Epidermal melanocyte (primary cell): ENCODE data around the gene AOC1.
"Not testable (repeated sequence)": the region's sequence is repeated elsewhere in the genome, so short reads cannot be mapped to it uniquely, and the experiment has no call there.

Source experiments
- DNase-seq: peaks from one replicate; pipeline ENCODE4 v3.0.0; 2011; ENCODE audit warnings: low spot score; ENCODE audit not compliant: insufficient read length

AOC1 gene

GRCh38 chr7:150852371-150852905 lies at the start of gene AOC1:
AOC1 (plus strand) TSS chr7:150852517; CDS start chr7:150856471, 3,954 bp downstream.
- DNase-seq, result no peak

- no peak for DNase-seq
These were observed 49.0 kb upstream of the AOC1 start for GRCh38 chr7:150803161-150803860.

- no peak for DNase-seq
These were observed 47.5 kb upstream of the AOC1 start for GRCh38 chr7:150804802-150805201.

- DNase-seq, result no peak
These were observed 46.5 kb upstream of the AOC1 start for GRCh38 chr7:150805864-150806263.

GRCh38 chr7:150806454-150806853 lies 45.9 kb upstream of the AOC1 start:
- no peak for DNase-seq

GRCh38 chr7:150806863-150807262 lies 45.5 kb upstream of the AOC1 start:
- no peak for DNase-seq

- not testable (repeated sequence) for DNase-seq
These were observed 44.5 kb upstream of the AOC1 start for GRCh38 chr7:150807616-150808438.

GRCh38 chr7:150814328-150815001 lies 37.9 kb upstream of the AOC1 start:
- no peak for DNase-seq

GRCh38 chr7:150818971-150819370 lies 33.3 kb upstream of the AOC1 start:
- DNase-seq, result no peak

GRCh38 chr7:150820148-150820547 lies 32.2 kb upstream of the AOC1 start:
- no peak for DNase-seq

- DNase-seq, result no peak
These were observed 31.6 kb upstream of the AOC1 start for GRCh38 chr7:150820578-150821198.

- DNase-seq, result no peak
These were observed 29.3 kb upstream of the AOC1 start for GRCh38 chr7:150823043-150823442.

GRCh38 chr7:150823484-150824126 lies 28.7 kb upstream of the AOC1 start:
- no peak for DNase-seq

- DNase-seq, result no peak
These were observed 27.7 kb upstream of the AOC1 start for GRCh38 chr7:150824379-150825177.

- DNase-seq, result no peak
These were observed 26.1 kb upstream of the AOC1 start for GRCh38 chr7:150826061-150826849.

GRCh38 chr7:150828384-150828783 lies 23.9 kb upstream of the AOC1 start:
- no peak for DNase-seq

GRCh38 chr7:150829426-150829825 lies 22.9 kb upstream of the AOC1 start:
- DNase-seq, result no peak

- no peak for DNase-seq
These were observed 21.4 kb upstream of the AOC1 start for GRCh38 chr7:150830937-150831336.

- no peak for DNase-seq
These were observed 20.5 kb upstream of the AOC1 start for GRCh38 chr7:150831851-150832250.
